ENCODE results near the gene MED1.
"Not testable (repeated sequence)": the region's sequence is repeated elsewhere in the genome, so short reads cannot be mapped to it uniquely, and the experiment has no call there.

The MED1 gene

GRCh38 chr17:39473310-39473709, 22.2 kb upstream of the MED1 start:
- Histone ChIP-seq H3K36me3 (ENCODE audit: control insufficient read depth, low read length) (peaks cover 56% of the 10 kb centered on the region), H3K79me2 (ENCODE audit: control insufficient read depth, low read length) (peaks cover 68% of the 10 kb centered on the region)

GRCh38 chr17:39468610-39469009, 17.5 kb upstream of the MED1 start:
- H4K20me1 ChIP-seq (ENCODE audit: control insufficient read depth, insufficient read depth, low read depth, low read length); H3K9me2 ChIP-seq (replicated peaks; ENCODE audit: control insufficient read depth, low read length); H3K27ac ChIP-seq (ENCODE audit: low read depth, low read length); H3K9me3 ChIP-seq (ENCODE audit: control insufficient read depth, insufficient read depth, low read length); H3K4me3 ChIP-seq (ENCODE audit: low read length); H3F3A ChIP-seq (ENCODE audit: control insufficient read depth, insufficient read depth); H3K27me3 ChIP-seq (ENCODE audit: control insufficient read depth, low read length); H3K4me2 ChIP-seq (ENCODE audit: low read length): not testable (repeated sequence)
- Histone ChIP-seq H3K4me1 (ENCODE audit: control insufficient read depth, low read length) (peaks cover 19% of the 10 kb centered on the region), H3K36me3 (ENCODE audit: control insufficient read depth, low read length) (peaks cover 69% of the 10 kb centered on the region), H3K79me2 (ENCODE audit: control insufficient read depth, low read length) (peaks cover 94% of the 10 kb centered on the region)

More at GRCh38 chr17:39473310-39473709, 22.2 kb upstream of the MED1 start:
- no peaks in the 10 kb centered on the region for H4K20me1 ChIP-seq (ENCODE audit: control insufficient read depth, insufficient read depth, low read depth, low read length)
- H3F3A ChIP-seq (ENCODE audit: control insufficient read depth, insufficient read depth): no peaks in the 10 kb centered on the region
- no peak overlapping the region for H3K27ac ChIP-seq (ENCODE audit: low read depth, low read length)
- TF ChIP-seq EZH2phosphoT487 (IDR thresholded peaks at IDR 0.05; ENCODE audit: borderline replicate concordance, low read length): no peak
- H3K9me2 ChIP-seq (replicated peaks; ENCODE audit: control insufficient read depth, low read length): no peaks in the 10 kb centered on the region
- H3K27me3 ChIP-seq (ENCODE audit: control insufficient read depth, low read length): no peaks in the 10 kb centered on the region
- H3K9me3 ChIP-seq (ENCODE audit: control insufficient read depth, insufficient read depth, low read length): no peaks in the 10 kb centered on the region
- no peaks in the 10 kb centered on the region for H3K4me1 ChIP-seq (ENCODE audit: control insufficient read depth, low read length)
- no peak overlapping the region for H3K4me2 ChIP-seq (ENCODE audit: low read length)
- no peak overlapping the region for H3K4me3 ChIP-seq (ENCODE audit: low read length)

- H3K27ac ChIP-seq (ENCODE audit: low read depth, low read length); H3K27me3 ChIP-seq (ENCODE audit: control insufficient read depth, low read length); H3F3A ChIP-seq (ENCODE audit: control insufficient read depth, insufficient read depth); H3K9me2 ChIP-seq (replicated peaks; ENCODE audit: control insufficient read depth, low read length); H3K9me3 ChIP-seq (ENCODE audit: control insufficient read depth, insufficient read depth, low read length): not testable (repeated sequence)
- H3K79me2 ChIP-seq (ENCODE audit: control insufficient read depth, low read length): peaks cover 86% of the 10 kb centered on the region
- peak overlapping the region; percentile 100 for H3K4me3 ChIP-seq (ENCODE audit: low read length)
- H3K4me2 ChIP-seq (ENCODE audit: low read length): peak overlapping the region; percentile 99
- H3K36me3 ChIP-seq (ENCODE audit: control insufficient read depth, low read length): peaks cover 57% of the 10 kb centered on the region
- H4K20me1 ChIP-seq (ENCODE audit: control insufficient read depth, insufficient read depth, low read depth, low read length): peaks cover 23% of the 10 kb centered on the region
- H3K4me1 ChIP-seq (ENCODE audit: control insufficient read depth, low read length): peaks cover 25% of the 10 kb centered on the region
These were observed 13.6 kb upstream of the MED1 start for GRCh38 chr17:39464639-39465181.

GRCh38 chr17:39462631-39463375, 11.7 kb upstream of the MED1 start:
- H3K9me3 ChIP-seq (ENCODE audit: control insufficient read depth, insufficient read depth, low read length): no peaks in the 10 kb centered on the region
- TF ChIP-seq CTCF (IDR thresholded peaks at IDR 0.05; ENCODE audit: low read depth, low read length, poor library complexity, severe bottlenecking) (no peak), EZH2phosphoT487 (IDR thresholded peaks at IDR 0.05; ENCODE audit: borderline replicate concordance, low read length) (no peak)
- H3K4me1 ChIP-seq (ENCODE audit: control insufficient read depth, low read length): peaks cover 25% of the 10 kb centered on the region
- H3K4me2 ChIP-seq (ENCODE audit: low read length): peak overlapping the region; percentile 99
- no peaks in the 10 kb centered on the region for H3K9me2 ChIP-seq (replicated peaks; ENCODE audit: control insufficient read depth, low read length)
- H3F3A ChIP-seq (ENCODE audit: control insufficient read depth, insufficient read depth): no peaks in the 10 kb centered on the region; the same call in 1 of the 2 replicates
- H3K36me3 ChIP-seq (ENCODE audit: control insufficient read depth, low read length): peaks cover 46% of the 10 kb centered on the region
- peaks cover 68% of the 10 kb centered on the region for H3K79me2 ChIP-seq (ENCODE audit: control insufficient read depth, low read length)
- 0 out of 2 replicates have a peak overlapping the region, but pooled peaks have one; percentile 0 for H3K27ac ChIP-seq (ENCODE audit: low read depth, low read length)
- peaks cover 23% of the 10 kb centered on the region for H4K20me1 ChIP-seq (ENCODE audit: control insufficient read depth, insufficient read depth, low read depth, low read length)
- peak overlapping the region; percentile 100 for H3K4me3 ChIP-seq (ENCODE audit: low read length)
- H3K27me3 ChIP-seq (ENCODE audit: control insufficient read depth, low read length): no peaks in the 10 kb centered on the region

Data from DOHH2 (cell line).